Mesothelial cell of epicardium (in vitro differentiated cells): ENCODE results near the gene PIGR. TPM values are rescaled to one million over a fixed set of nuclear protein-coding genes. Genes with fewer than 3 reads are reported as not detected.

Source experiments
- DNase-seq, 2 experiments: peaks; one replicate each; pipeline ENCODE4 v3.0.0; 2021; ENCODE audit warnings: low spot score in 2 of 2; ENCODE audit not compliant: unreplicated experiment in 2 of 2
- H3K27ac Mint-ChIP-seq: 2 replicates; pipeline ENCODE4 v1.8.0; 2021; ENCODE audit warnings: mixed read lengths
- H3K27me3 Mint-ChIP-seq: 2 replicates; pipeline ENCODE4 v1.8.0; 2021; ENCODE audit warnings: low read depth, mixed read lengths
- H3K36me3 Mint-ChIP-seq: 2 replicates; pipeline ENCODE4 v1.8.0; 2021; ENCODE audit warnings: mixed read lengths
- H3K4me1 Mint-ChIP-seq: 2 replicates; pipeline ENCODE4 v1.8.0; 2021; ENCODE audit warnings: mixed read lengths
- H3K4me3 Mint-ChIP-seq: 2 replicates; pipeline ENCODE4 v1.8.0; 2021; ENCODE audit warnings: mild to moderate bottlenecking, moderate library complexity, mixed read lengths
- H3K9me3 Mint-ChIP-seq: 2 replicates; pipeline ENCODE4 v1.8.0; 2021; ENCODE audit warnings: mixed read lengths
- total RNA-seq: library from RNA; stranded (reverse); gene quantifications from 3 replicates; pipeline ENCODE4 v1.2.1, GENCODE V29; 2021
- TF ChIP-seq, protein P1 (sequence below): fragments of 200-600 bp; sonication (generic); IDR thresholded peaks from one replicate; pipeline ENCODE4 v1.5.0; 2021; ENCODE audit warnings: antibody characterized with exemption; ENCODE audit not compliant: unreplicated experiment

PIGR gene
- total RNA-seq, 1 donor from 2014 or later, result not detected

DNA sequence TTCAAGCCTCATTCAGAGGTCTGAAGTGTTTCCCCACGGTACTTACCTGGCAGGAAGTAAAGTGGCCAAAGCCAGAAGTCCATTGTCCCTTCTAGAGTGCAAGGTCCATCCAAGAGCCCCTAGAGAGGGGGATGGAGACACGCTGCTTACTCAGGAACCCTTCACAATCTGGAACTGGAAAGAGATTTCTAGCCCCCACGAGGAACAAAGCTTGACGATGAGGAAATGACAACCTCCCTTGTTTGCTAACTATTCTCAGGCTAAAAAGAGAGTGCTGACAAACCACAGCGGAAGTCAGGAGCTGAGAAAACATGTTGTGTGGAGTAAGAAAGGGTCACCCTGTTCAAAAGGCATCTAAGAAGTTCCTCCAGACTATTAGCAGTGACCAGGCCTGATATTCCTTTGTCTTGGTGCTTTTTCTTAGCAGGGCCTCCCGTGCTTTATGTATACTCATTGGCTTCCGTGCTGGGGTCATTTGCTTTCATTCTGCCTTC, 24.4 kb downstream of the PIGR start, which contains the start of gene FCMR:
TSS of gene FCMR (minus strand) at position 170 of the 494 bp plus-strand sequence. CDS start at position 83, 87 bp downstream.
- peaks cover 17% of the 10 kb centered on the region for H3K27me3 Mint-ChIP-seq
- no peak for DNase-seq
- no peaks in the 10 kb centered on the region for H3K9me3 Mint-ChIP-seq
- H3K4me1 Mint-ChIP-seq, result no peaks in the 10 kb centered on the region
- no peak within 1 kb of the TSS for H3K27ac Mint-ChIP-seq
- H3K4me3 Mint-ChIP-seq, result no peak within 1 kb of the TSS
- TF ChIP-seq, protein P1, sequence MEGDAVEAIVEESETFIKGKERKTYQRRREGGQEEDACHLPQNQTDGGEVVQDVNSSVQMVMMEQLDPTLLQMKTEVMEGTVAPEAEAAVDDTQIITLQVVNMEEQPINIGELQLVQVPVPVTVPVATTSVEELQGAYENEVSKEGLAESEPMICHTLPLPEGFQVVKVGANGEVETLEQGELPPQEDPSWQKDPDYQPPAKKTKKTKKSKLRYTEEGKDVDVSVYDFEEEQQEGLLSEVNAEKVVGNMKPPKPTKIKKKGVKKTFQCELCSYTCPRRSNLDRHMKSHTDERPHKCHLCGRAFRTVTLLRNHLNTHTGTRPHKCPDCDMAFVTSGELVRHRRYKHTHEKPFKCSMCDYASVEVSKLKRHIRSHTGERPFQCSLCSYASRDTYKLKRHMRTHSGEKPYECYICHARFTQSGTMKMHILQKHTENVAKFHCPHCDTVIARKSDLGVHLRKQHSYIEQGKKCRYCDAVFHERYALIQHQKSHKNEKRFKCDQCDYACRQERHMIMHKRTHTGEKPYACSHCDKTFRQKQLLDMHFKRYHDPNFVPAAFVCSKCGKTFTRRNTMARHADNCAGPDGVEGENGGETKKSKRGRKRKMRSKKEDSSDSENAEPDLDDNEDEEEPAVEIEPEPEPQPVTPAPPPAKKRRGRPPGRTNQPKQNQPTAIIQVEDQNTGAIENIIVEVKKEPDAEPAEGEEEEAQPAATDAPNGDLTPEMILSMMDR, result no peak
- no peaks in the 10 kb centered on the region for H3K36me3 Mint-ChIP-seq

DNA sequence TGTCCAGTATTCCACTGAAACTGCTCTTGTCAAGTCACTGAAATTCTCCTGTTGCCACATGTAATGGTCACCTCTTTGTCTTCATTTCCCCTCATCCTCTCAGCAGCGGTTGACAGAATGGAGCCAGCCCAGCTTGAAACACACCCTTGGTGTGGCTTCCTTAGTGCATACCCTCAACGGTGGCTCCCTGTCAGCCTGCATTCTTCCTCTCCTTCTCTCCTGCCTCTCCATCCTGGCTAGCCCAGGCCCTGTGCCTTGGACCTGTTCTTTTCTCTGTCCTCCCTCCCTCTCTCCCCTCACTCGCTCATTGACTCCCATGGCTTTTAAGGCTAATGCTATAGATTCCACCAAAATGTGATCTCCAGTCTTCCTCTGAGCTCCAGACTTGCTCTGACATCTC, 28.2 kb downstream of the PIGR start:
- DNase-seq, result no peak
- TF ChIP-seq, protein P1, result no peak
- H3K27ac Mint-ChIP-seq, result no peak overlapping the region
- no peaks in the 10 kb centered on the region for H3K36me3 Mint-ChIP-seq
- no peak overlapping the region for H3K4me3 Mint-ChIP-seq
- peaks cover 55% of the 10 kb centered on the region for H3K27me3 Mint-ChIP-seq
- H3K4me1 Mint-ChIP-seq, result no peaks in the 10 kb centered on the region
- H3K9me3 Mint-ChIP-seq, result no peaks in the 10 kb centered on the region

DNA sequence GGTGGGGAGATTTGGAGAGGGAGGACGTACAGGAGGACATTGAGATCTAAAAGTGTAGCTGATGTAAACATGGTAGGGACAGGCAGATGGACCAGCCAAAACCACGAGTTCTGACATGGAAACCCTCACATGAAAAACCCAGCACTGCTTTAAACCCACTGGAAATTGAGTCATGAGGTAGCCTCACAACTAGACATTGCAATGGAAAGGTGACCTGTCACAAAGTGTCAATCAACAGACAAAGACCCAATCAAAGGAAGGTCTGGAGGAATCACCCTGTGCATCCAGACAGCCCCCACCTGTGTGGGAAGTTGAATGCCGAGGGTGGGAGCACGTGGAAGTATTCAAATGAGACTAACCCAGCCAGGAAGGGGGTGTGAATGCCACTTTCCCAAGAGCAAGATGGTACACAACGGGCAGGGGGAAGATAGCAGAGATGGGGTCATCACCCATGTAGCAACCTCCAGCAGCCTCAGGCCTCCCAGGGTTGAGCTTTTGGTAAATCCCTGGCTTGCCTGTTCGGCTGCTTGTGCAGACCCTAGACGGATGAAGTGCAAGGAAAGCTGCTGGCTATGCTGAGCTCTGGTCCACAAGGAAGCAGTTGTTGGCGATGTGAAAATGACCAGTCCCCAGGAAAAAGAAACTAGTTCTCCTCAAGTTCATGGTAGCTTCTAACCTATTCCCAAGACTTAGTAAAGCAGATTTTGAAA, 30.1 kb downstream of the PIGR start:
- no peak for DNase-seq
- H3K27me3 Mint-ChIP-seq, result peaks cover 72% of the 10 kb centered on the region
- no peak overlapping the region for H3K27ac Mint-ChIP-seq
- TF ChIP-seq, protein P1, result no peak
- H3K4me3 Mint-ChIP-seq, result no peak overlapping the region
- no peaks in the 10 kb centered on the region for H3K36me3 Mint-ChIP-seq
- H3K4me1 Mint-ChIP-seq, result no peaks in the 10 kb centered on the region
- no peaks in the 10 kb centered on the region for H3K9me3 Mint-ChIP-seq

DNA sequence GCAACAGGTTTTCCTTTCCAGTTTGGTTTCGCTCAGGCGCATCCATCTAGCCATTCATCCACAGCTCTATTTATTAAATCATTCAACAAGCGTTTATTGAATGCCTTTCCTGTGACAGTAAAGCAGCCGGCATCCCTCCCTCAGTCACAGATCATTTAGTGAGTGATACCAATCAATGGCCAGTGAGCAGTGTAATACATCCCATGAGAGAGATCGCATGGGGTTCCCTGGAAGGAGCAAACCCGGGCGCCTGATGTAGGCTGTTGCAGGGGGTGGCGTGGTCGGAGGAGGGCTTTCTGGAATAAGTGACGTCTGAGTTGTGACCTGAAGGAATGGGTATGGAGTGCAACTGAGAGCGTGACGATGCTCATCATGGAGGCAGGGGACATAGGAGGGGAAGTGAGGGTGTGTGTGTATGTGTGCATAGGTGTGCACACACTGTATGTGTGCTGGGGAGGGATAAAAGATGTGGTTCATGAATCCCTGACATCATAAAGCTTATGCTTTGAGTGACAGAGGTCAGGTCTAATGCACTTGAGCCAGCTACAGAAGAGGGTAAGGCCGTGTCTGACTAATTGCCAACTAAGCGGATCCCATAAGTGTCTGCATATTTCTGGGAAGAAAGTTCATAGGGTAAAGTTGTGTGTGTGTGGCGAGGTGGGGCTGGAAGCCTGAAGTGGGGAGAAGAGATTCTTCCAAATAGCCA, 31.1 kb downstream of the PIGR start:
- no peak overlapping the region for H3K4me3 Mint-ChIP-seq
- TF ChIP-seq, protein P1, result no peak
- peaks cover 76% of the 10 kb centered on the region for H3K27me3 Mint-ChIP-seq
- no peak for DNase-seq
- no peaks in the 10 kb centered on the region for H3K4me1 Mint-ChIP-seq
- no peaks in the 10 kb centered on the region for H3K36me3 Mint-ChIP-seq
- H3K27ac Mint-ChIP-seq, result no peak overlapping the region
- no peaks in the 10 kb centered on the region for H3K9me3 Mint-ChIP-seq

DNA sequence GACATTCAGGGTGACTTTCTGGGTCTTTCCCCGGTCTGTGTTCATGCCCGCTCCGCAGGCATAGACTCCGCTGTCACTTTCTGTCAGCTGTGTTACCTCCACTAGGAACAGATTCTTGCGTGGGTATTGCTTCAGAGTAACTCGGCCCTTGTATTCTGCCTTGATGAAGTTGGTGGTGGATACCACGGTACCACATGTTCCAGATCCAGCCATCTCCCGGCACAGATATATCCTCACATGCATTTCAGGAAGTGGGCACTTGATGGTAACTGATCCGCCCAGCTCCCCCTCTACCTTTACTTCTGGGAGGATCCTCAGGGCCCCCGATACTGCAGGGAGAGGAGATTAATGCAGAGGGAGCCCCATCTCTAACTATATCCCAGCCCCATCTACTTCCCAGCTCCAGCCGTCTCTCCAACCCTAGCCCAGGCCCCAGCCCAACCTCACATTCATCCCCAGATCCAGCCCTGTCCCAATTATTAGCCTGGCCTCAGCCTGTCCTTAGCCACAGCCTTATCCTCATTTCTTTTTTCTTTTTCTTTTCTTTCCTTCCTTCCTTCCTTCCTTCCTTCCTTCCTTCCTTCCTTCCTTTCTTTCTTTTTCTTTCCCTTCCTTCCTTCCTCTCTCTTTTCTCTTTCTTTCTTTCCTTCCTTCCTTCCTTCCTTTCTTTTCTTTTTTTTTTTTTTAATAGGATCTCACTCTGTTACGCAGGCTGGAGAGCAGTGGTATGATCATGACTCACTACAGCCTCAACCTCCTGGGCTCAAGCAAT, 32.3 kb downstream of the PIGR start:
- Mint-ChIP-seq H3K27me3 (peaks cover 86% of the 10 kb centered on the region), H3K9me3 (no peaks in the 10 kb centered on the region), H3K27ac (no peak overlapping the region), H3K36me3 (no peaks in the 10 kb centered on the region), H3K4me1 (peaks cover 1% of the 10 kb centered on the region), H3K4me3 (no peak overlapping the region)
- TF ChIP-seq, protein P1, result no peak
- DNase-seq, result no peak
